Forelimb muscle (tissue), 1 donor: ENCODE data around the gene SAMD8. TPM values are rescaled to one million over a fixed set of nuclear protein-coding genes. Genes with fewer than 3 reads are reported as not detected.
"Not testable (repeated sequence)": the region's sequence is repeated elsewhere in the genome, so short reads cannot be mapped to it uniquely, and the experiment has no call there.

Experiments
- DNase-seq: peaks from one replicate; pipeline ENCODE4 v3.0.0-alpha.2; 2013; ENCODE audit warnings: low read depth
- polyA plus RNA-seq: library from polyadenylated mRNA; unstranded; fragments of 120-200 nt; gene quantifications from one replicate; pipeline ENCODE4 v1.2.1, GENCODE V29; 2013; ENCODE audit not compliant: insufficient read length

SAMD8 gene
- polyA plus RNA-seq, 1 donor, result 14.0 TPM

GRCh38 chr10:75106891-75107290 is 4.6 kb upstream of the SAMD8 start:
- DNase-seq, result not testable (repeated sequence)

GRCh38 chr10:75107756-75108683 is 3.4 kb upstream of the SAMD8 start:
- DNase-seq, result no peak

- DNase-seq, result no peak
These were observed 2.6 kb upstream of the SAMD8 start for GRCh38 chr10:75108684-75109458.

GRCh38 chr10:75109459-75109778 is 2.0 kb upstream of the SAMD8 start:
- DNase-seq, result no peak

GRCh38 chr10:75110006-75110632 is 1.3 kb upstream of the SAMD8 start:
- DNase-seq, result no peak

GRCh38 chr10:75111907-75112679 is 637 bp downstream of the SAMD8 start:
- peak; percentile 29 for DNase-seq

GRCh38 chr10:75115137-75115536 is 3.7 kb downstream of the SAMD8 start:
- DNase-seq, result no peak

- not testable (repeated sequence) for DNase-seq
These were observed 5.7 kb downstream of the SAMD8 start for GRCh38 chr10:75116941-75117775.

GRCh38 chr10:75117995-75118394 is 6.5 kb downstream of the SAMD8 start:
- peak; percentile 39 for DNase-seq

GRCh38 chr10:75119444-75120066 is 8.1 kb downstream of the SAMD8 start:
- DNase-seq, result not testable (repeated sequence)

- no peak for DNase-seq
These were observed 9.9 kb downstream of the SAMD8 start for GRCh38 chr10:75121322-75121721.

- no peak for DNase-seq
These were observed 11.0 kb downstream of the SAMD8 start for GRCh38 chr10:75122505-75122904.

- DNase-seq, result no peak
These were observed 11.7 kb downstream of the SAMD8 start for GRCh38 chr10:75123088-75123682.

GRCh38 chr10:75126277-75126676 is 14.8 kb downstream of the SAMD8 start:
- DNase-seq, result no peak

GRCh38 chr10:75127471-75127870 is 16.0 kb downstream of the SAMD8 start:
- no peak for DNase-seq

GRCh38 chr10:75128985-75129384 is 17.5 kb downstream of the SAMD8 start:
- DNase-seq, result not testable (repeated sequence)

GRCh38 chr10:75129537-75129936 is 18.1 kb downstream of the SAMD8 start:
- DNase-seq, result no peak

- not testable (repeated sequence) for DNase-seq
These were observed 22.2 kb downstream of the SAMD8 start for GRCh38 chr10:75133701-75134100.

GRCh38 chr10:75136346-75136745 is 24.9 kb downstream of the SAMD8 start:
- no peak for DNase-seq
